IMR-90 (cell line): ENCODE measurements around the gene CLDN8. TPM values are rescaled to one million over a fixed set of nuclear protein-coding genes. Genes with fewer than 3 reads are reported as not detected.

ENCODE experiments used
- ATAC-seq: fragments of 200-7000 bp; cut with Tn5 transposase; 2 replicates; pipeline ENCODE4 v1.9.1; 2020; ENCODE audit warnings: low read depth, mild to moderate bottlenecking, moderate library complexity
- BruUV-seq: library from RNA; stranded (reverse); fragments of 400-500 nt; replicated peaks from 2 replicates; lab custom pipeline; 2021; lab: Mats Ljungman, UMichigan
- CTCF ChIA-PET: fragments of 300-600 bp; formaldehyde crosslinking; extraction: SDS; loops from one replicate; lab custom pipeline; 2021; ENCODE audit warnings: antibody characterized with exemption; lab: Yijun Ruan, JAX
- POLR2A ChIA-PET: fragments of 300-600 bp; sonication (Branson Sonifier 250); formaldehyde crosslinking; loops from one replicate; lab custom pipeline; 2022; ENCODE audit warnings: antibody characterized with exemption; ENCODE audit not compliant: unreplicated experiment; lab: Charles Lee
- DNase-seq: peaks from one replicate; pipeline ENCODE4 v3.0.0; 2013
- H2AFZ ChIP-seq: replicated peaks from 2 replicates; pipeline ENCODE3; 2013; ENCODE audit warnings: low read length, mild to moderate bottlenecking; ENCODE audit not compliant: poor library complexity
- H2AK5ac ChIP-seq: 2 replicates; pipeline ENCODE4 v1.6.1; 2013; ENCODE audit warnings: low read depth, low read length, inconsistent platforms
- H2AK9ac ChIP-seq: replicated peaks from 2 replicates; pipeline ENCODE3; 2013; ENCODE audit warnings: mild to moderate bottlenecking, low read depth, low read length, moderate library complexity; ENCODE audit not compliant: poor library complexity
- H2BK120ac ChIP-seq: 2 replicates; pipeline ENCODE4 v1.6.1; 2013; ENCODE audit warnings: low read depth, low read length, inconsistent platforms
- H2BK15ac ChIP-seq: 3 replicates; pipeline ENCODE4 v1.6.1; 2013; ENCODE audit warnings: low read depth, low read length, inconsistent platforms
- H2BK20ac ChIP-seq: 2 replicates; pipeline ENCODE4 v1.6.1; 2013; ENCODE audit warnings: low read depth, mild to moderate bottlenecking, inconsistent platforms, low read length, moderate library complexity
- H2BK5ac ChIP-seq: 2 replicates; pipeline ENCODE4 v1.6.1; 2013; ENCODE audit warnings: mild to moderate bottlenecking, low read depth, low read length, inconsistent platforms; ENCODE audit not compliant: poor library complexity, severe bottlenecking
- H3K14ac ChIP-seq: replicated peaks from 2 replicates; pipeline ENCODE4 v1.6.1; 2013; ENCODE audit warnings: low read depth, low read length, inconsistent platforms
- H3K18ac ChIP-seq: 2 replicates; pipeline ENCODE4 v1.6.1; 2013; ENCODE audit warnings: low read depth, low read length, control low read depth
- H3K23ac ChIP-seq: 2 replicates; pipeline ENCODE4 v1.6.1; 2013; ENCODE audit warnings: low read depth, low read length, inconsistent platforms
- H3K27ac ChIP-seq: 2 replicates; pipeline ENCODE4 v1.5.1; 2013; ENCODE audit warnings: mild to moderate bottlenecking, control low read depth, low read length; ENCODE audit not compliant: insufficient read depth
- H3K27me3 ChIP-seq: 2 replicates; pipeline ENCODE4 v1.6.1; 2013; ENCODE audit warnings: low read length; ENCODE audit not compliant: control insufficient read depth, insufficient read depth
- H3K36me3 ChIP-seq: 2 replicates; pipeline ENCODE4 v1.6.1; 2013; ENCODE audit warnings: low read length, mixed read lengths; ENCODE audit not compliant: control insufficient read depth, insufficient read depth
- H3K4ac ChIP-seq: 2 replicates; pipeline ENCODE4 v1.6.1; 2013; ENCODE audit warnings: low read depth, low read length, inconsistent platforms
- H3K4me1 ChIP-seq: 2 replicates; pipeline ENCODE4 v1.6.1; 2013; ENCODE audit warnings: low read length, mixed read lengths; ENCODE audit not compliant: control insufficient read depth, insufficient read depth
- H3K4me2 ChIP-seq: 2 replicates; pipeline ENCODE4 v1.6.1; 2013; ENCODE audit warnings: low read depth, mild to moderate bottlenecking, control low read depth, low read length, moderate library complexity
- H3K4me3 ChIP-seq: 2 replicates; pipeline ENCODE4 v1.5.1; 2013; ENCODE audit warnings: low read depth, mild to moderate bottlenecking, control low read depth, low read length, moderate library complexity; ENCODE audit not compliant: insufficient read depth
- H3K56ac ChIP-seq: 2 replicates; pipeline ENCODE4 v1.6.1; 2013; ENCODE audit warnings: low read length, inconsistent platforms; ENCODE audit not compliant: insufficient read depth; ENCODE audit errors: extremely low read depth
- H3K79me1 ChIP-seq, 2 experiments: 2 replicates each; pipeline ENCODE4 v1.6.1; 2013; ENCODE audit warnings: low read length in 2 of 2, inconsistent platforms in 1 of 2, low read depth in 1 of 2
- H3K9ac ChIP-seq: 2 replicates; pipeline ENCODE4 v1.6.1; 2013; ENCODE audit warnings: low read depth, low read length, control low read depth
- H3K9me1 ChIP-seq: 2 replicates; pipeline ENCODE4 v1.6.1; 2013; ENCODE audit warnings: low read length, inconsistent platforms; ENCODE audit not compliant: insufficient read depth
- H3K9me3 ChIP-seq: 2 replicates; pipeline ENCODE4 v1.6.1; 2013; ENCODE audit warnings: low read length; ENCODE audit not compliant: control insufficient read depth, insufficient read depth
- H4K20me1 ChIP-seq: 2 replicates; pipeline ENCODE4 v1.6.1; 2013; ENCODE audit warnings: low read length, inconsistent platforms; ENCODE audit not compliant: insufficient read depth
- H4K5ac ChIP-seq: 2 replicates; pipeline ENCODE4 v1.6.1; 2013; ENCODE audit warnings: mild to moderate bottlenecking, low read depth, low read length, control low read depth
- H4K8ac ChIP-seq, 2 experiments: 2 replicates each; pipeline ENCODE4 v1.6.1; 2013; ENCODE audit warnings: low read depth in 2 of 2, low read length in 2 of 2, control low read depth in 1 of 2, inconsistent platforms in 1 of 2
- H4K91ac ChIP-seq: 2 replicates; pipeline ENCODE4 v1.6.1; 2013; ENCODE audit warnings: low read depth, low read length, inconsistent platforms; ENCODE audit not compliant: insufficient read depth
- BHLHE40 ChIP-seq: fragments of 150-350 bp; IDR thresholded peaks from 2 replicates; pipeline ENCODE4 v1.6.1; 2016; ENCODE audit warnings: mild to moderate bottlenecking, low read depth, low read length
- CEBPB ChIP-seq: IDR thresholded peaks from 2 replicates; pipeline ENCODE4 v1.6.1; 2012; ENCODE audit warnings: low read depth, low read length, improper control_type of control experiment
- CHD1 ChIP-seq: IDR thresholded peaks from 2 replicates; pipeline ENCODE4 v1.6.1; 2012; ENCODE audit warnings: low read depth, low read length, improper control_type of control experiment
- FOS ChIP-seq: fragments of 150-350 bp; IDR thresholded peaks from 2 replicates; pipeline ENCODE4 v1.6.1; 2016; ENCODE audit warnings: low read depth, low read length
- MAFK ChIP-seq: IDR thresholded peaks from 2 replicates; pipeline ENCODE4 v1.6.1; 2012; ENCODE audit warnings: low read depth, low read length, improper control_type of control experiment
- MAZ ChIP-seq: IDR thresholded peaks from 2 replicates; pipeline ENCODE4 v1.6.1; 2012; ENCODE audit warnings: low read depth, mild to moderate bottlenecking, low read length, improper control_type of control experiment, moderate library complexity, borderline replicate concordance
- NFE2L2 ChIP-seq: fragments of 150-350 bp; IDR thresholded peaks from 2 replicates; pipeline ENCODE4 v1.6.1; 2016; ENCODE audit warnings: low read depth, mild to moderate bottlenecking, low read length
- RAD21 ChIP-seq: IDR thresholded peaks from 2 replicates; pipeline ENCODE4 v1.6.1; 2012; ENCODE audit warnings: low read length, improper control_type of control experiment
- RCOR1 ChIP-seq: IDR thresholded peaks from 2 replicates; pipeline ENCODE4 v1.6.1; 2012; ENCODE audit warnings: mild to moderate bottlenecking, low read length, improper control_type of control experiment; ENCODE audit not compliant: insufficient replicate concordance
- RFX5 ChIP-seq: IDR thresholded peaks from 2 replicates; pipeline ENCODE4 v1.8.0; 2012; ENCODE audit warnings: low read depth, mild to moderate bottlenecking, low read length, moderate library complexity
- SMC3 ChIP-seq: fragments of 150-350 bp; IDR thresholded peaks from 2 replicates; pipeline ENCODE4 v1.6.1; 2016; ENCODE audit warnings: low read depth, mild to moderate bottlenecking, antibody characterized with exemption, low read length, moderate library complexity
- WGBS, 2 experiments: methylation state at CpG; one replicate each; pipeline versions ENCODE4 v1.1.5 to v1.1.7; 2013; ENCODE audit warnings: missing lambda C conversion rate in 2 of 2; ENCODE audit not compliant: insufficient read length in 1 of 2; ENCODE audit errors: extremely low coverage in 2 of 2; 5-methylcytosine and 5-hydroxymethylcytosine counted together
- dilution Hi-C: fragments of 300-500 bp; cut with HindIII; formaldehyde crosslinking; loops from one replicate; pipeline ENCODE4 v1.14.3; 2018; ENCODE audit warnings: low sequenced_read_pairs; ENCODE audit not compliant: unreplicated experiment
- in situ Hi-C: fragments of 300-500 bp; cut with MboI; formaldehyde crosslinking; loops from 3 replicates; pipeline ENCODE4 v1.14.3; 2019; ENCODE audit warnings: low sequenced_read_pairs, inconsistent platforms, mixed read lengths
- intact Hi-C: fragments of 100-400 bp; cut with micrococcal nuclease; formaldehyde crosslinking; loops from 2 replicates; pipeline ENCODE4 v1.10.0; 2022
- polyA plus RNA-seq, 3 experiments: library from polyadenylated mRNA; depleted of rRNA; stranded (reverse); fragments of >200 nt; gene quantifications; 2 replicates each; pipeline ENCODE4 v1.2.3, GENCODE V29; 2012; ENCODE audit warnings: low replicate concordance in 1 of 3
- total RNA-seq: library from RNA; depleted of rRNA; stranded (reverse); fragments of >200 nt; gene quantifications from 2 replicates; pipeline ENCODE4 v1.2.3, GENCODE V29; 2012
- TF ChIP-seq, protein P1 (sequence below): conservative IDR thresholded peaks from 2 replicates; pipeline ENCODE4 v1.5.1; 2012; ENCODE audit warnings: mild to moderate bottlenecking, low read depth, low read length, improper control_type of control experiment
- TF ChIP-seq, protein P2 (sequence below): fragments of 150-350 bp; IDR thresholded peaks from 2 replicates; pipeline ENCODE4 v1.6.1; 2017; ENCODE audit warnings: mild to moderate bottlenecking, antibody characterized with exemption, low read length, low read depth
- TF ChIP-seq, protein P3 (sequence below): fragments of 150-350 bp; IDR thresholded peaks from 2 replicates; pipeline ENCODE4 v1.6.1; 2016; ENCODE audit warnings: low read depth, mild to moderate bottlenecking, low read length, moderate library complexity, borderline replicate concordance

The CLDN8 gene
- total and polyA plus RNA-seq, 2 of the 4 experiments (the other 2 are of a cell fraction): not detected

DNA sequence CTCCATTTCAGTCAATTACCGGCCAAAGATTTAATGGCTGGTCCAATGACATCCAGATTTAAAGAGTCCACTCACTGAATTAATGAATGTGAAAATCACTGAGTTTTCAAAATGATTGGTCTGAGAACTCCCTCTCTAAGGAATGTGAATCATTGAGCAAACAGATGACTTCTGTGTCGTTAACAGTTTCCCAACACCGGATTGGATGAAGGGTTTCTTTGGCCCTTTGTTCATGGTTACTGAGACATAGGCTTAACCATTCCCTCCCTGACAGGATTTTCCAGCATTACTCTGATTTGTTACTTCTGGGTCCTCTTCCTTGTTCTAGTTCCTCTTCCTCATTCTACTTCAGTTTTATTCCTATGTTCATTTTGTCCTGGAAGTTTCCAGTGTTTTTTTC lies 47.8 kb downstream of the CLDN8 start:
- Histone ChIP-seq H2AFZ (no peak overlapping the region), H4K91ac (no peak overlapping the region), H4K20me1 (no peaks in the 10 kb centered on the region), H3K27ac (no peak overlapping the region), H2BK15ac (no peak overlapping the region), H3K9me1 (no peaks in the 10 kb centered on the region), H3K79me1 (no peaks in the 10 kb centered on the region), H3K4me3 (no peak overlapping the region), H3K9me3 (peaks cover 7% of the 10 kb centered on the region), H3K14ac (no peak overlapping the region), H3K36me3 (no peaks in the 10 kb centered on the region), H2AK5ac (no peak overlapping the region), H3K18ac (no peak overlapping the region), H2AK9ac (no peak overlapping the region), H4K8ac (no peak overlapping the region), H2BK5ac (no peak overlapping the region), H3K4me1 (no peaks in the 10 kb centered on the region), H2BK120ac (no peak overlapping the region), H3K56ac (no peak overlapping the region), H3K23ac (no peak overlapping the region), H3K9ac (no peak overlapping the region), H4K5ac (no peak overlapping the region), H3K4ac (no peak overlapping the region), H3K27me3 (no peaks in the 10 kb centered on the region), H2BK20ac (no peak overlapping the region), H3K4me2 (no peak overlapping the region)
- no peak for TF ChIP-seq CHD1
- TF ChIP-seq, protein P1, sequence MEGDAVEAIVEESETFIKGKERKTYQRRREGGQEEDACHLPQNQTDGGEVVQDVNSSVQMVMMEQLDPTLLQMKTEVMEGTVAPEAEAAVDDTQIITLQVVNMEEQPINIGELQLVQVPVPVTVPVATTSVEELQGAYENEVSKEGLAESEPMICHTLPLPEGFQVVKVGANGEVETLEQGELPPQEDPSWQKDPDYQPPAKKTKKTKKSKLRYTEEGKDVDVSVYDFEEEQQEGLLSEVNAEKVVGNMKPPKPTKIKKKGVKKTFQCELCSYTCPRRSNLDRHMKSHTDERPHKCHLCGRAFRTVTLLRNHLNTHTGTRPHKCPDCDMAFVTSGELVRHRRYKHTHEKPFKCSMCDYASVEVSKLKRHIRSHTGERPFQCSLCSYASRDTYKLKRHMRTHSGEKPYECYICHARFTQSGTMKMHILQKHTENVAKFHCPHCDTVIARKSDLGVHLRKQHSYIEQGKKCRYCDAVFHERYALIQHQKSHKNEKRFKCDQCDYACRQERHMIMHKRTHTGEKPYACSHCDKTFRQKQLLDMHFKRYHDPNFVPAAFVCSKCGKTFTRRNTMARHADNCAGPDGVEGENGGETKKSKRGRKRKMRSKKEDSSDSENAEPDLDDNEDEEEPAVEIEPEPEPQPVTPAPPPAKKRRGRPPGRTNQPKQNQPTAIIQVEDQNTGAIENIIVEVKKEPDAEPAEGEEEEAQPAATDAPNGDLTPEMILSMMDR: no peak
- TF ChIP-seq RCOR1: no peak
- no peak for TF ChIP-seq BHLHE40
- TF ChIP-seq, protein P2, sequence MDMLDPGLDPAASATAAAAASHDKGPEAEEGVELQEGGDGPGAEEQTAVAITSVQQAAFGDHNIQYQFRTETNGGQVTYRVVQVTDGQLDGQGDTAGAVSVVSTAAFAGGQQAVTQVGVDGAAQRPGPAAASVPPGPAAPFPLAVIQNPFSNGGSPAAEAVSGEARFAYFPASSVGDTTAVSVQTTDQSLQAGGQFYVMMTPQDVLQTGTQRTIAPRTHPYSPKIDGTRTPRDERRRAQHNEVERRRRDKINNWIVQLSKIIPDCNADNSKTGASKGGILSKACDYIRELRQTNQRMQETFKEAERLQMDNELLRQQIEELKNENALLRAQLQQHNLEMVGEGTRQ: no peak
- no peak for TF ChIP-seq MAFK
- no peak for TF ChIP-seq SMC3
- no peak for TF ChIP-seq MAZ
- no peak for TF ChIP-seq CEBPB
- TF ChIP-seq NFE2L2: no peak
- TF ChIP-seq RAD21: no peak
- no peak for TF ChIP-seq RFX5
- TF ChIP-seq, protein P3, sequence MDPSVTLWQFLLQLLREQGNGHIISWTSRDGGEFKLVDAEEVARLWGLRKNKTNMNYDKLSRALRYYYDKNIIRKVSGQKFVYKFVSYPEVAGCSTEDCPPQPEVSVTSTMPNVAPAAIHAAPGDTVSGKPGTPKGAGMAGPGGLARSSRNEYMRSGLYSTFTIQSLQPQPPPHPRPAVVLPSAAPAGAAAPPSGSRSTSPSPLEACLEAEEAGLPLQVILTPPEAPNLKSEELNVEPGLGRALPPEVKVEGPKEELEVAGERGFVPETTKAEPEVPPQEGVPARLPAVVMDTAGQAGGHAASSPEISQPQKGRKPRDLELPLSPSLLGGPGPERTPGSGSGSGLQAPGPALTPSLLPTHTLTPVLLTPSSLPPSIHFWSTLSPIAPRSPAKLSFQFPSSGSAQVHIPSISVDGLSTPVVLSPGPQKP: no peak
- TF ChIP-seq FOS: no peak
- intact Hi-C loops (no loop called here), in situ Hi-C loops (no loop called here), dilution Hi-C loops (no loop called here)
- BruUV-seq: no TSS peak
- ATAC-seq: no peak
- ChIA-PET POLR2A (no interaction called here), CTCF (no interaction called here)
- no CpG with 5 or more reads among the region's 3 CpGs for WGBS, 2 experiments
- DNase-seq: no peak
